ENCODE measurements around the gene KCNJ9.

- TF ChIP-seq, protein P1, sequence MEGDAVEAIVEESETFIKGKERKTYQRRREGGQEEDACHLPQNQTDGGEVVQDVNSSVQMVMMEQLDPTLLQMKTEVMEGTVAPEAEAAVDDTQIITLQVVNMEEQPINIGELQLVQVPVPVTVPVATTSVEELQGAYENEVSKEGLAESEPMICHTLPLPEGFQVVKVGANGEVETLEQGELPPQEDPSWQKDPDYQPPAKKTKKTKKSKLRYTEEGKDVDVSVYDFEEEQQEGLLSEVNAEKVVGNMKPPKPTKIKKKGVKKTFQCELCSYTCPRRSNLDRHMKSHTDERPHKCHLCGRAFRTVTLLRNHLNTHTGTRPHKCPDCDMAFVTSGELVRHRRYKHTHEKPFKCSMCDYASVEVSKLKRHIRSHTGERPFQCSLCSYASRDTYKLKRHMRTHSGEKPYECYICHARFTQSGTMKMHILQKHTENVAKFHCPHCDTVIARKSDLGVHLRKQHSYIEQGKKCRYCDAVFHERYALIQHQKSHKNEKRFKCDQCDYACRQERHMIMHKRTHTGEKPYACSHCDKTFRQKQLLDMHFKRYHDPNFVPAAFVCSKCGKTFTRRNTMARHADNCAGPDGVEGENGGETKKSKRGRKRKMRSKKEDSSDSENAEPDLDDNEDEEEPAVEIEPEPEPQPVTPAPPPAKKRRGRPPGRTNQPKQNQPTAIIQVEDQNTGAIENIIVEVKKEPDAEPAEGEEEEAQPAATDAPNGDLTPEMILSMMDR (IDR thresholded peaks at IDR 0.05) = no peak
- TF ChIP-seq POLR2AphosphoS5 (IDR thresholded peaks at IDR 0.05; ENCODE audit: insufficient read depth in 1 of 2, low read depth in 1 of 2) = no peak
- TF ChIP-seq POLR2A (IDR thresholded peaks at IDR 0.05) = no peak
Observed at GRCh38 chr1:160133990-160134770, 52.8 kb downstream of the KCNJ9 start.
